ENCODE results near the gene NFIB.

- TF ChIP-seq JUNB (IDR thresholded peaks at IDR 0.05) = no peak
- no peak for TF ChIP-seq CTCF (IDR thresholded peaks at IDR 0.05)
- TF ChIP-seq POLR2A (IDR thresholded peaks at IDR 0.05; ENCODE audit: low read length) = no peak
- TF ChIP-seq EP300 (IDR thresholded peaks at IDR 0.05) = no peak
- no peak for TF ChIP-seq CBX2 (IDR thresholded peaks at IDR 0.05; ENCODE audit: borderline replicate concordance, low read depth)
- TF ChIP-seq PBX3 (IDR thresholded peaks at IDR 0.05) = no peak
- no peak for TF ChIP-seq PHF8 (IDR thresholded peaks at IDR 0.05; ENCODE audit: borderline replicate concordance, low read depth)
- no peak for TF ChIP-seq BCL3 (IDR thresholded peaks at IDR 0.05)
- no peak for TF ChIP-seq RFX5 (IDR thresholded peaks at IDR 0.05)
- TF ChIP-seq MAX (IDR thresholded peaks at IDR 0.05) = no peak
- no peak for TF ChIP-seq CHD2 (IDR thresholded peaks at IDR 0.05; ENCODE audit: low read length, partially characterized antibody)
These were observed 251.9 kb downstream of the NFIB start for GRCh38 chr9:14061936-14062585.

All from A549 (cell line).